Measurements from ENCODE around the gene ELP1.

ELP1 gene

DNA sequence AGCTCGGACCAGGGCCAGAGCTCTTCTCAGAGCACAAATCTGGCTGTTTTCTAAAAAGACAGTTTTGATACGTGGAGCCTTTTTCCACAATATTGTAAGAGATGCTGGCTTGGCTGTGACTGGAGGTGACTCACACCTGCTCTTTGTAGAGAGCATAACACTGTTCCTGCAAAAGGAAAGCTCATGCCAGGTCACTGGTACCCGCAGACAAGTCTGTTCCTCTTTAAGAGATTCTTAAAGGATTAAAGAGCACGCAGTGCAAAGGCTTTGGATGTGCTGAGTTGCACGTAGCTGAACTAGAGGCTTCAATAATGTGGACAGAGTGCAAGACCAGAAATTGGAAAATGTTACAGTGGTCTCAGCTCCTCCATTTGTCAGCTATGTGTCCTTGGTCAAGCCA is 97.1 kb downstream of the ELP1 start:
- no peak for DNase-seq (ENCODE audit: low read depth)
- TF ChIP-seq CTCF (conservative IDR thresholded peaks at IDR 0.05; ENCODE audit: low read depth, low read length) = no peak

GRCh38 chr9:108836319-108836718 is 97.6 kb downstream of the ELP1 start:
- no peak for TF ChIP-seq CTCF (conservative IDR thresholded peaks at IDR 0.05; ENCODE audit: low read depth, low read length)
- DNase-seq (ENCODE audit: low read depth) = no peak
- no peak overlapping the region for H3K4me3 ChIP-seq (ENCODE audit: low read depth, low read length)

More for the DNA sequence above, 97.1 kb downstream of the ELP1 start:
- no peak overlapping the region for H3K4me3 ChIP-seq (ENCODE audit: low read depth, low read length)

DNA sequence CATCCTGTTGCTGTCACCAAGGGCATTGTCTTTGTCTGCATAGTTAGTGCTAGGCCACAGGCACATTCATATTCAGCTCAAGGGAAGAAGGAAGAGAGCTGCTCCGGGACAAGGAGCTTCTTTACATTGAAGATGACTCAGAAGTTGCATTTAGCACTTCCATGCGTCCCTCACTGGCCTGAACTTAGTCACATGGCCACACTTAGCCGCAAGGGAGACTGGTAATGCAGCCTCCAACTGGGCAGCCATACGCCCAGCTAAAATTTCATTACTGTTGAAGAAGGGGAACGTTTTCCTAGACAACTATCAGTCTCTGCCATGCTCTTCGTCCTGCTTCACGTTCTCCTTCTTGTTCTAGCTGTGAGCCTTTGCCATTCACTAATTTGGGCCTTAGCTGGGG is 98.1 kb downstream of the ELP1 start:
- no peak for TF ChIP-seq CTCF (conservative IDR thresholded peaks at IDR 0.05; ENCODE audit: low read depth, low read length)
- no peak for DNase-seq (ENCODE audit: low read depth)
- H3K4me3 ChIP-seq (ENCODE audit: low read depth, low read length) = no peak overlapping the region

DNA sequence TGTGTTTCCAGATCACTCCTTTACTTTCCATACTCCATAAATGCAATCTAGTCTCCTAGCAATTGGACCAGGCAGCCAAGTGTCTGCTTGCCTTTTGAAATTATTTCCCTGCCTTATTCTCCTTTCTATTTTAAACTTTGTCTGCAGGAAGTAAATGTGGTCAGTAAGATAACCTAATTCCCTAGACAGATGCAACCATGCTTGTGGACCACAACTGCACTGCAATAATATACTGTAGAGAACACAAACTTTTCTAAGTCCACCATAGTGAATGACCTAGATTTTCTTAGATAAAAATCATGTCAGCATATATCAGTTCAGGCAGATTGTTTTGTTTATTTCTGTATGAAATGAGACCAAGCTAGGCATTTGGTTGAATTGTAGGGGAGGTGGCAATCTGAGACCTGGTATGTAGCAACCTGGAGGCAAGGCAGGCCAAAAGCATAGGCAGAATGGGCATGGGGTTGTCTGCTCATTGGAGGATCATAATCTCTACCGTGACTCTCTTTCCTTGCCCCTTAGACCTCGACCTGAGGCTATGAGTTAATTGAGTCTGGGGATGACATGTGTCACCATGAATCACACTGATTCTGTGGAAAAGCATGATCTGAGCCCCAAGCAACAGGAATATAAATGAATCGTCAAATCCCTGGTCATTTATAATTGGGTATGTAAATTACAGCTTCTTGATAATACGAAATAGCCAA is 98.8 kb downstream of the ELP1 start:
- peak; percentile 47 for DNase-seq (ENCODE audit: low read depth)
- H3K4me3 ChIP-seq (ENCODE audit: low read depth, low read length) = no peak overlapping the region

DNA sequence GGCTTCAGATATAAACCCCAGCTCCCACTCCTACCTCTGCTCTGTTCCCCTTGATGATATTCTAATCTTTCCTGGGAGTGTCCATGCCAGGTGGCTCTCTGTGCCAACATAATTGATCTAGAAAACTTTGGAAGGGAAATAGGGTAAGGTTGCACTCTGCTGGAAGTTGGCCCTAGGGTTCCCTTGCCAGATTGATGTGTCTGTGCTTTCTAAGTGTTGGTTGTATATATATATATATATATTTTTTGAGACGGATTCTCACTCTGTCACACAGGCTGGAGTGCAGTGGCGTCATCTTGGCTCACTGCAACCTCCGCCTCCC is 101.8 kb downstream of the ELP1 start:
- TF ChIP-seq CTCF (conservative IDR thresholded peaks at IDR 0.05; ENCODE audit: low read depth, low read length) = no peak
- DNase-seq (ENCODE audit: low read depth) = no peak
- no peak overlapping the region for H3K4me3 ChIP-seq (ENCODE audit: low read depth, low read length)

More for the DNA sequence above, 98.8 kb downstream of the ELP1 start:
- no peak for TF ChIP-seq CTCF (conservative IDR thresholded peaks at IDR 0.05; ENCODE audit: low read depth, low read length)

- no peak for TF ChIP-seq CTCF (conservative IDR thresholded peaks at IDR 0.05; ENCODE audit: low read depth, low read length)
- H3K4me3 ChIP-seq (ENCODE audit: low read depth, low read length) = no peak overlapping the region
- DNase-seq (ENCODE audit: low read depth) = no peak
These were observed 102.3 kb downstream of the ELP1 start for GRCh38 chr9:108831496-108832178.

DNA sequence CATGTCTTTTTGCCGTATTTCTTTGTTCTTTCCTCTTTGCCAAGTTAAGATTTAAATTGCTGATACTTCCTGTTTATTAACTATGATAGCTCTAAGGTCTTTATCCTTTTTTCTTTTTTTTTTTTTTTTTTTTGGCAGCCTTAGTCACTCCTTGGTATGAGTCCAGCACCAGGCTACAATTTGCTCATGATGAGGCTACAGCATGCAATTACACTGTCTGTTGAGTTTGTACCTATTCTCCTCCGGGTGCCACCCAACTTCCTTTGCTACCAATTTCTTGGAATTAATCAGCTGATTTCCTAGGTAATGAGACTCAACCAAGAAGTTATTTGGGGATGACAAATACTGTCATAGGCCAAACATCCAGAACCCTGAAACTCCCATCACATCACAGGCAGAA is 103.7 kb downstream of the ELP1 start:
- DNase-seq (ENCODE audit: low read depth) = peak; percentile 25
- H3K4me3 ChIP-seq (ENCODE audit: low read depth, low read length) = no peak overlapping the region
- TF ChIP-seq CTCF (conservative IDR thresholded peaks at IDR 0.05; ENCODE audit: low read depth, low read length) = no peak

Measured in choroid plexus epithelial cell (primary cell).